GM19099 (cell line): Measurements from ENCODE around the gene DDR1.

Experiments used
- POLR2A ChIP-seq: IDR thresholded peaks from 3 replicates; pipeline ENCODE4 v1.6.1; 2011; ENCODE audit warnings: low read depth; ENCODE audit not compliant: insufficient read length; ENCODE audit errors: extremely low read depth

DDR1 gene

DNA sequence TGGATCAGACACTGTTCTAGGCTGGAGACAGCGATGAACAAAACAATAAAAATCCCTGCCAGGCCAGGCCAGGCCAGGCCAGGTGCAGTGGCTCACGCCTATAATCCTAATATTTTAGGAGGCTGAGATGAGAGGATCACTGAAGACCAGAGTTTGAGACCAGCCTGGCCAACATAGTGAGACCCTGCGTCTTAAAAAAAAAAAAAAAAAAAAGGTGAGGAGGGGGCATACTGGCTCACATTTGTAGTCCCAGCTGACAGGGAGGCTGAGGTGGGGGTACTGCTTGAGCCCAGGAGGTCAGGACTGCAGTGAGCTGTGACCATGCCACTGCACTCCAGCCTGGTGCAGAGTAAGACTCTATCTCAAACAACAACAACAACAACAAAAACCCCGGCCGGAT, 61.0 kb downstream of the DDR1 start:
- no peak for TF ChIP-seq POLR2A

DNA sequence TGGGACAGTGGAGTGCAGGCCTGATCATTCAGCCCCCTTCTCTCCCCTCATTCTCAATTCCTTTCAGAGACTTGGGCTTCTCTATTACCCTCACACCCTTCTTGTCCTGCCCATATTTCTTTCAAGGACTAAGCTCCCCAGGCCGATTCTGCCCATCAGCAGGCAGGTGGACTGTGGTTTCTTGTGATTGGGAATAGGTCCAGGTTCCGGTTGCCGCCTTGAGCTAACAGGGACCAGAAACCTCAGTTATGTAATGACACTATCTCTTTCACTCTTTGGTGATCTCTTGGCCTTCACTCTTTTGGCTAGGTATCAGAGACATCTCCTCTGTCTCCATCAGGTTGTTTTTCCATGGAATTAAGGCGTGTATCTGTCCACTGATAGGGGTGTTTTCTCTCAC, 62.9 kb downstream of the DDR1 start:
- TF ChIP-seq POLR2A = no peak

DNA sequence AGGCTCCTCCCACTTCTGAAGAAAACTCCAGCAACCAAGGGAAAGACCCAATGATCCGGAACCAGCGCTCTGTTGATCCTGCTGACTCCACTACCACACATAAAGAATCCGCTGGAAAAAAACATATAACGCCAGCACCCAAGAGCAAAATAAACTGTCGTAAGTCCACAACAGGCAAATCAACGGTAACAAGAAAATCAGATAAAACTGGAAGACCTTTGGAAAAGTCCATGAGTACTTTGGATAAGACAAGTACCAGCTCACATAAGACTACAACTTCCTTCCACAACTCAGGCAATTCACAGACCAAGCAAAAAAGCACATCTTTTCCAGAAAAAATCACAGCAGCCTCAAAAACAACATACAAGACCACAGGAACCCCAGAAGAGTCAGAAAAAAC, 64.5 kb downstream of the DDR1 start:
- no peak for TF ChIP-seq POLR2A
